Right lobe of liver (tissue), 4 donors: ENCODE measurements around the gene E2F1.

ENCODE experiments used
- CTCF ChIP-seq, 4 donors: fragments of 200-600 bp in 3 of 4; fragments of 450-650 bp in 1 of 4; IDR thresholded peaks; one replicate each; pipeline versions ENCODE4 v1.5.1 to v1.8.0; 2016 to 2022; ENCODE audit warnings: antibody characterized with exemption in 4 of 4, mild to moderate bottlenecking in 2 of 4
- POLR2A ChIP-seq: fragments of 450-650 bp; IDR thresholded peaks from one replicate; pipeline ENCODE4 v1.6.1; 2017; ENCODE audit warnings: antibody characterized with exemption, mild to moderate bottlenecking
- donor health status: DM: no; HTN: no; CAD: no.
- donor health status: DM: no; HTN: no; CAD: no.
- donor health status: DM: no; HTN: yes; CAD: no.

- TF ChIP-seq POLR2A (no peak), CTCF (IDR thresholded peaks at IDR 0.05) (no peak)
These were observed 2.8 kb upstream of the E2F1 start for GRCh38 chr20:33688938-33689424.
